HAP-1 (cell line): ENCODE measurements around the gene OR5AL1.
"Not testable (repeated sequence)": the region's sequence is repeated elsewhere in the genome, so short reads cannot be mapped to it uniquely, and the experiment has no call there.

Experiments
- DNase-seq, 2 experiments: peaks; one replicate each; pipeline ENCODE4 v3.0.0-alpha.2; 2016 to 2020; ENCODE audit warnings: low spot score in 2 of 2
- H3K27me3 ChIP-seq: fragments of 250-450 bp; sonication (Bioruptor Pico); 2 replicates; pipeline ENCODE4 v1.5.1; 2020; ENCODE audit warnings: low read depth, mild to moderate bottlenecking, moderate library complexity
- H3K36me3 ChIP-seq: fragments of 250-450 bp; sonication (Bioruptor Pico); replicated peaks from 2 replicates; pipeline ENCODE4 v1.5.1; 2020; ENCODE audit warnings: mild to moderate bottlenecking
- H3K4me1 ChIP-seq: fragments of 250-450 bp; sonication (Bioruptor Pico); 2 replicates; pipeline ENCODE4 v1.5.1; 2020; ENCODE audit warnings: mild to moderate bottlenecking
- H3K4me3 ChIP-seq: fragments of 250-450 bp; sonication (Bioruptor Pico); 2 replicates; pipeline ENCODE4 v1.5.1; 2020; ENCODE audit warnings: mild to moderate bottlenecking, moderate library complexity
- H3K9me3 ChIP-seq: fragments of 250-450 bp; sonication (Bioruptor Pico); 2 replicates; pipeline ENCODE4 v1.5.1; 2020; ENCODE audit warnings: mild to moderate bottlenecking, moderate library complexity
- in situ Hi-C: fragments of 300-500 bp; cut with MboI; formaldehyde crosslinking; loops from 3 replicates; pipeline ENCODE4 v1.14.3; 2020; ENCODE audit warnings: low sequenced_read_pairs, inconsistent platforms, mixed read lengths

The OR5AL1 gene

GRCh38 chr11:56412396-56412795, at the start of gene OR5AL1:
OR5AL1 (plus strand) TSS chr11:56412696.
- DNase-seq = no peak
- in situ Hi-C loops = no loop called here
- Histone ChIP-seq H3K36me3 (no peaks in the 10 kb centered on the region), H3K9me3 (no peaks in the 10 kb centered on the region), H3K4me1 (no peaks in the 10 kb centered on the region), H3K27me3 (no peaks in the 10 kb centered on the region), H3K4me3 (no peak within 1 kb of the TSS)

- no peaks in the 10 kb centered on the region for H3K36me3 ChIP-seq
- in situ Hi-C loops = no loop called here
- H3K4me3 ChIP-seq = no peak within 1 kb of the TSS
- no peaks in the 10 kb centered on the region for H3K9me3 ChIP-seq
- H3K27me3 ChIP-seq = no peaks in the 10 kb centered on the region
- no peaks in the 10 kb centered on the region for H3K4me1 ChIP-seq
- no peak for DNase-seq
These were observed 37.2 kb upstream of the OR5AL1 start, which contains the start of gene OR8U1 for GRCh38 chr11:56375324-56375723. OR8U1 (plus strand) TSS chr11:56375624; CDS start chr11:56375624, 0 bp downstream.

GRCh38 chr11:56380120-56380519, 32.4 kb upstream of the OR5AL1 start:
- no peaks in the 10 kb centered on the region for H3K36me3 ChIP-seq
- no peaks in the 10 kb centered on the region for H3K27me3 ChIP-seq
- H3K9me3 ChIP-seq = no peaks in the 10 kb centered on the region
- DNase-seq = no peak
- in situ Hi-C loops = no loop called here
- no peaks in the 10 kb centered on the region for H3K4me1 ChIP-seq
- H3K4me3 ChIP-seq = no peak overlapping the region

GRCh38 chr11:56394381-56394780, 18.1 kb upstream of the OR5AL1 start:
- no peak overlapping the region for H3K4me3 ChIP-seq
- in situ Hi-C loops = no loop called here
- no peak for DNase-seq

GRCh38 chr11:56396047-56396446, 16.4 kb upstream of the OR5AL1 start:
- DNase-seq = no peak
- no peaks in the 10 kb centered on the region for H3K36me3 ChIP-seq
- no peak overlapping the region for H3K4me3 ChIP-seq
- in situ Hi-C loops = no loop called here
- 0 out of 2 replicates have a peak, but pooled peaks cover 2% of the 10 kb centered on the region for H3K9me3 ChIP-seq
- no peaks in the 10 kb centered on the region for H3K27me3 ChIP-seq
- no peaks in the 10 kb centered on the region for H3K4me1 ChIP-seq

More at GRCh38 chr11:56394381-56394780, 18.1 kb upstream of the OR5AL1 start:
- Histone ChIP-seq H3K4me1 (no peaks in the 10 kb centered on the region), H3K36me3 (no peaks in the 10 kb centered on the region), H3K9me3 (no peaks in the 10 kb centered on the region), H3K27me3 (no peaks in the 10 kb centered on the region)

- H3K4me1 ChIP-seq, H3K27me3 ChIP-seq, H3K9me3 ChIP-seq, in situ Hi-C loops, DNase-seq, H3K36me3 ChIP-seq, H3K4me3 ChIP-seq: not testable (repeated sequence)
These were observed 10.5 kb upstream of the OR5AL1 start for GRCh38 chr11:56401858-56402461.

GRCh38 chr11:56404393-56404792, 8.1 kb upstream of the OR5AL1 start:
- Histone ChIP-seq H3K4me3 (no peak overlapping the region), H3K36me3 (no peaks in the 10 kb centered on the region), H3K9me3 (0 out of 2 replicates have a peak, but pooled peaks cover 2% of the 10 kb centered on the region), H3K4me1 (no peaks in the 10 kb centered on the region), H3K27me3 (no peaks in the 10 kb centered on the region)
- DNase-seq = no peak
- in situ Hi-C loops = no loop called here

GRCh38 chr11:56410801-56411200, 1.7 kb upstream of the OR5AL1 start:
- in situ Hi-C loops = no loop called here
- H3K36me3 ChIP-seq = no peaks in the 10 kb centered on the region
- no peak for DNase-seq
- no peaks in the 10 kb centered on the region for H3K4me1 ChIP-seq
- H3K4me3 ChIP-seq = no peak overlapping the region
- no peaks in the 10 kb centered on the region for H3K27me3 ChIP-seq
- no peaks in the 10 kb centered on the region for H3K9me3 ChIP-seq

GRCh38 chr11:56453521-56453920, 41.0 kb downstream of the OR5AL1 start:
- in situ Hi-C loops = no loop called here
- H3K4me1 ChIP-seq = no peaks in the 10 kb centered on the region
- no peaks in the 10 kb centered on the region for H3K9me3 ChIP-seq
- H3K27me3 ChIP-seq = no peaks in the 10 kb centered on the region
- no peak overlapping the region for H3K4me3 ChIP-seq
- H3K36me3 ChIP-seq = no peaks in the 10 kb centered on the region
- DNase-seq = no peak

- Histone ChIP-seq H3K4me3 (no peak overlapping the region), H3K36me3 (no peaks in the 10 kb centered on the region), H3K9me3 (no peaks in the 10 kb centered on the region; the same call in 1 of the 2 replicates), H3K27me3 (no peaks in the 10 kb centered on the region), H3K4me1 (no peaks in the 10 kb centered on the region)
- DNase-seq = no peak
- in situ Hi-C loops = no loop called here
These were observed 44.6 kb downstream of the OR5AL1 start for GRCh38 chr11:56457076-56457475.
